Transverse colon (tissue), 4 donors: ENCODE results near the gene AEN. TPM values are rescaled to one million over a fixed set of nuclear protein-coding genes. Genes with fewer than 3 reads are reported as not detected.

Experiments used
- DNase-seq: peaks from one replicate; pipeline ENCODE4 v3.0.0-alpha.2; 2019
- H3K27ac ChIP-seq, 4 donors: fragments of 200-600 bp; sonication (generic); 2 replicates each; pipeline ENCODE4 v1.5.1; 2016 to 2018; ENCODE audit warnings: inconsistent platforms in 4 of 4
- H3K27me3 ChIP-seq: fragments of 200-600 bp; sonication (generic); 2 replicates; pipeline ENCODE4 v1.5.1; 2017; ENCODE audit warnings: inconsistent platforms
- H3K36me3 ChIP-seq, 4 donors: fragments of 200-600 bp; sonication (generic); 2 replicates each; pipeline ENCODE4 v1.5.1; 2017 to 2019; ENCODE audit warnings: inconsistent platforms in 4 of 4
- H3K4me1 ChIP-seq, 4 donors: fragments of 200-600 bp; sonication (generic); 2 replicates each; pipeline ENCODE4 v1.5.1; 2017 to 2020; ENCODE audit warnings: inconsistent platforms in 4 of 4
- H3K4me3 ChIP-seq, 4 donors: fragments of 200-600 bp; sonication (generic); 1 replicate in 1 of 4; 2 replicates in 3 of 4; pipeline versions ENCODE4 v1.5.1 to v1.6.1; 2017 to 2019; ENCODE audit warnings: inconsistent platforms in 4 of 4
- H3K9me3 ChIP-seq, 2 donors: fragments of 200-600 bp; sonication (generic); 2 replicates each; pipeline ENCODE4 v1.5.1; 2017 to 2019; ENCODE audit warnings: inconsistent platforms in 2 of 2
- EP300 ChIP-seq: sonication (generic); formaldehyde crosslinking; IDR thresholded peaks from one replicate; pipeline ENCODE4 v1.6.1; 2017; ENCODE audit warnings: antibody characterized with exemption, low read depth
- POLR2A ChIP-seq: fragments of 450-650 bp; IDR thresholded peaks from one replicate; pipeline ENCODE4 v1.6.1; 2016; ENCODE audit warnings: antibody characterized with exemption, mild to moderate bottlenecking, moderate library complexity
- POLR2AphosphoS5 ChIP-seq, 3 donors: sonication (generic); formaldehyde crosslinking; IDR thresholded peaks; one replicate each; pipeline ENCODE4 v1.6.1; 2016; ENCODE audit warnings: antibody characterized with exemption in 3 of 3
- WGBS, 2 donors: methylation state at CpG; one replicate each; pipeline ENCODE4 v1.1.5; 2018; ENCODE audit warnings: low coverage in 1 of 2; 5-methylcytosine and 5-hydroxymethylcytosine counted together
- in situ Hi-C, 4 donors: fragments of 200-750 bp; cut with MboI; loops; one replicate each; pipeline versions ENCODE4 v1.15.0 to v1.15.1; 2017; ENCODE audit warnings: low sequenced_read_pairs in 3 of 4, low pct_ligation_motif_present in 1 of 4, low pct_unique_long_range_greater_than_20kb in 1 of 4
- intact Hi-C: fragments of 100-400 bp; cut with DNase I; formaldehyde crosslinking; loops from one replicate; pipeline ENCODE4 v1.15.1; 2023; ENCODE audit warnings: low total_unique reads
- total RNA-seq, 4 donors: library from RNA; depleted of rRNA; stranded (reverse); fragments of >200 nt; gene quantifications; one replicate each; pipeline ENCODE4 v1.1.0, GENCODE V29; 2016
- TF ChIP-seq, protein P1 (sequence below), 5 experiments: fragments of 200-600 bp in 3 of 5; fragments of 450-650 bp in 2 of 5; sonication (generic) in 3 of 5; IDR thresholded peaks; 1 replicate in 2 of 5; 2 replicates in 3 of 5; pipeline ENCODE4 v1.5.1; 2016 to 2017; ENCODE audit warnings: antibody characterized with exemption in 5 of 5, inconsistent platforms in 3 of 5, mild to moderate bottlenecking in 2 of 5, moderate library complexity in 1 of 5

The AEN gene
- total RNA-seq, 4 donors from 2014 or later = 1.5 to 22.7 (median 8.7) TPM

DNA sequence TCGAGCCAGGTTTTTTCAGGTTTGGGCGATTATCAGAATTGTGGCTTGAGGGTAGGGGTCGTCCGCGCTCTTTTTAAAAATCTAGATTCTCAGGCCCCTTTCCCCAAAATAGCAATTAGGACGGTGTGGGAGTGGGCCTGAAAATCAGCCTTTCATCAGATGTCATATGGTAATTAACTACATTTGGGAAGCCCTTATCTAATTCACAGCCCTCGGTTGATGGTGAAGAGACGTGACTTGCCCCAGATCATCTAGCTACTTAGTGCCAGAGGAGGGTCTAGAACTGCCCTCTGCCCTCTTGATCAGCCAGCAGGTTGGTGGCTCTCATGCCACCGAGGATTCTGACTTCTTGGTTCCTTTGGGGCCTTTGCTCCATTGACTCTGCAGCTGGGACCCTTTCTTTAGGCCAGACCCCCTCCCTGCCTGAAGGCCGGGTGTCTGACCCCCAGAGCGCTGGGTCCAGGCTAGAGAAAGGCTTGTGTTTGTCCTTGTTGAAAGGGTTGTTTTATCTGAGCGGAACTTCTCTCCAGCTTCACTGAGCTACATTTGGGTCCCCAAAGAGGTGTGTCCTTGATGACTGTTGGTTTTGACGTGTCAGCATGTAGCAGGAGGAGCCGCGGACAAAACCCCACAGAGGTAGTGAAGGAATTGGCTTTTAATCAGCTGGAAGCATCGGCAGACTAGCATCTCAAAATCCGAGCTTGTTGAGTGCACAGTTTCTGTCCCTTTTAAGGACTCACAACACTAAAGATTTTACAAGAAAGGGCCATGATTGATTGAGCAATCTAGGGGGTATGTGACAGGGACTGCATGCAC lies 857 bp downstream of the AEN start:
- WGBS, 2 donors = 6 to 24% methylated on average over 5 to 17 of the region's 17 CpGs
- TF ChIP-seq EP300 = no peak
- no peak for TF ChIP-seq POLR2A
- peak in 1 of 3 donors; percentile 33 for TF ChIP-seq POLR2AphosphoS5 (IDR thresholded peaks at IDR 0.05)
- Histone ChIP-seq H3K9me3 (no peaks in the 10 kb centered on the region), H3K27me3 (no peaks in the 10 kb centered on the region), H3K4me3 (peak overlapping the region; percentile 76 to 96 (median 95)), H3K27ac (peak overlapping the region; percentile 87 to 94 (median 88)), H3K36me3 (no peaks in the 10 kb centered on the region), H3K4me1 (peaks cover 13 to 41% (median 30%) of the 10 kb centered on the region in 4 donors)
- intact Hi-C loops (no loop called here), in situ Hi-C loops (loop anchor here in 2 of 4 donors (25.0 kb wide), 1 partner anchor 135 kb away; no protein-coding TSS in a partner anchor)
- peak; percentile 52 for DNase-seq

DNA sequence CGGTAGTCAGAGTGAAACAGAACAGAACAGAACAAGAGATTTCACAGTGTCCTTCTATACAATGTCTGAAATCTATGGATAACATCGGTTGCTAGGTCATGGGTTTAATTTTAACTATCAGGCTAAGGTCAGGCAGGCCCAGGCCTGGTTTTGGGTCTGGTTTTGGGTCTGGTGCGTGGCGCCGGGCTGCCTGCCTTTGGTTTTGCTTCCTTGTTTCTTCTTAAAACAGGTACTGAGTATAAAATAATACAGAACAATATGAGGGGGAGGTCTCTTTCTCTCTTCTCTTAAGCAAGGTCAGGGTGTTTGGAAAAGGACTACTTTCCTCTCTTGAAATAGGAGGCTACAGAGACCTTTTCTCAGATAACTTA lies 1.4 kb downstream of the AEN start:
- Histone ChIP-seq H3K27ac (peak overlapping the region; percentile 87 to 94 (median 88)), H3K36me3 (no peaks in the 10 kb centered on the region), H3K4me3 (peak overlapping the region in 3 of 4 donors; percentile 95 to 96 (median 95)), H3K4me1 (peaks cover 13 to 44% (median 30%) of the 10 kb centered on the region in 4 donors), H3K9me3 (no peaks in the 10 kb centered on the region), H3K27me3 (no peaks in the 10 kb centered on the region)
- 33 to 42% methylated on average over 5 of the region's 5 CpGs for WGBS, 2 donors
- in situ Hi-C loops (loop anchor here in 2 of 4 donors (25.0 kb wide), 1 partner anchor 135 kb away; no protein-coding TSS in a partner anchor), intact Hi-C loops (no loop called here)
- no peak for DNase-seq
- TF ChIP-seq, protein P1, sequence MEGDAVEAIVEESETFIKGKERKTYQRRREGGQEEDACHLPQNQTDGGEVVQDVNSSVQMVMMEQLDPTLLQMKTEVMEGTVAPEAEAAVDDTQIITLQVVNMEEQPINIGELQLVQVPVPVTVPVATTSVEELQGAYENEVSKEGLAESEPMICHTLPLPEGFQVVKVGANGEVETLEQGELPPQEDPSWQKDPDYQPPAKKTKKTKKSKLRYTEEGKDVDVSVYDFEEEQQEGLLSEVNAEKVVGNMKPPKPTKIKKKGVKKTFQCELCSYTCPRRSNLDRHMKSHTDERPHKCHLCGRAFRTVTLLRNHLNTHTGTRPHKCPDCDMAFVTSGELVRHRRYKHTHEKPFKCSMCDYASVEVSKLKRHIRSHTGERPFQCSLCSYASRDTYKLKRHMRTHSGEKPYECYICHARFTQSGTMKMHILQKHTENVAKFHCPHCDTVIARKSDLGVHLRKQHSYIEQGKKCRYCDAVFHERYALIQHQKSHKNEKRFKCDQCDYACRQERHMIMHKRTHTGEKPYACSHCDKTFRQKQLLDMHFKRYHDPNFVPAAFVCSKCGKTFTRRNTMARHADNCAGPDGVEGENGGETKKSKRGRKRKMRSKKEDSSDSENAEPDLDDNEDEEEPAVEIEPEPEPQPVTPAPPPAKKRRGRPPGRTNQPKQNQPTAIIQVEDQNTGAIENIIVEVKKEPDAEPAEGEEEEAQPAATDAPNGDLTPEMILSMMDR (IDR thresholded peaks at IDR 0.05) = no peak
- TF ChIP-seq EP300 = no peak

DNA sequence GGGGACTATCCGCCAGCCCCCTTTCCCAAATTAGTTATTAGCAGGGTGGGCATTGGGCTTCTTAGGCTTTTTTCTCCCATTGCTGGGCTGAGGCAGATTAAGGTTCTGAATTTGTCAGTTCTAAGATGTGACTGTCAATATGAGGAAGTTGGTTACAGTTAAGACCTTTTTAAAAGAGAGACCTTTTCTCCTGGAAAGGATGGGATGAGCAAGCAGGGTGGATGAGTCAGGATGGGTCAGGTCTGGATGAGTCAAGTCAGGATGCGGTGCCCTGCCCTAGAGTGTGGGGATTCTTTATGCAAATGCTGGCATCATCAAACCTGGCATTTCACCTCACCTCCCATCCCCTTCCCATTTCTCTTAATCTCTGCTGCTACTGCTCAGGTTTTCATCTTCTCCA lies 1.9 kb downstream of the AEN start:
- H3K27ac ChIP-seq = peak overlapping the region; percentile 87 to 94 (median 88)

DNA sequence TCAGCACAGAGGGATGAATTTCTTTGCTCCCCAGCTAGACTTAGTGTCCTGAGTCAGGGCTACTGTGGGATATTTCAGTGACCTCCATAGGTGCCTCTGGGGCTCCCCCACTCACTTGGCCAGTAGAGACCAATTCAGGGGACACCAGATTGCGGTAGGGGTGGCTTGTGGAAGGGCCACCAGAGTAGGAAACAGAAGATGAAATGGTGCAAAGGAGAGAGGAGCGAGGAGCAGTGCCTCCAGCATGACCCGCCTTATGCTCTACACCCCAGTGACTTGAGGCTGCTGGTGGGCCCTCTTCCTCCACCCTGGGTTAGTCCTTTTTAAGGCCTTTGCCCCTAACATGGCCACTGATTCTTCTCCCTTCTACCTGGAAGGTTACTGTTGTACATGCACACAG lies 2.5 kb downstream of the AEN start:
- 80 to 85% methylated on average over 1 to 3 of the region's 3 CpGs for WGBS, 2 donors
- DNase-seq = no peak
- TF ChIP-seq POLR2A = no peak
- TF ChIP-seq, protein P1 (IDR thresholded peaks at IDR 0.05) = no peak
- no peak for TF ChIP-seq POLR2AphosphoS5 (IDR thresholded peaks at IDR 0.05)
- no peak for TF ChIP-seq EP300
- intact Hi-C loops (no loop called here), in situ Hi-C loops (loop anchor here in 2 of 4 donors (25.0 kb wide), 1 partner anchor 136 kb away; no protein-coding TSS in a partner anchor)
- Histone ChIP-seq H3K4me3 (no peak overlapping the region), H3K27ac (peak overlapping the region in 3 of 4 donors; percentile 87 to 94 (median 87)), H3K27me3 (no peaks in the 10 kb centered on the region), H3K9me3 (no peaks in the 10 kb centered on the region), H3K4me1 (peaks cover 13 to 50% (median 33%) of the 10 kb centered on the region in 4 donors), H3K36me3 (no peaks in the 10 kb centered on the region)

More for the DNA sequence above, 1.9 kb downstream of the AEN start:
- H3K4me3 ChIP-seq = peak overlapping the region in 1 of 4 donors; percentile 96
- 62 to 71% methylated on average over 2 of the region's 2 CpGs for WGBS, 2 donors
- intact Hi-C loops = no loop called here
- TF ChIP-seq POLR2A = no peak
- TF ChIP-seq EP300 = no peak
- TF ChIP-seq, protein P1 (IDR thresholded peaks at IDR 0.05) = no peak
- TF ChIP-seq POLR2AphosphoS5 (IDR thresholded peaks at IDR 0.05) = peak in 1 of 3 donors; percentile 44
- H3K9me3 ChIP-seq = no peaks in the 10 kb centered on the region
- no peaks in the 10 kb centered on the region for H3K36me3 ChIP-seq
- no peak for DNase-seq
- H3K27me3 ChIP-seq = no peaks in the 10 kb centered on the region
- in situ Hi-C loops = loop anchor here in 2 of 4 donors (25.0 kb wide), 1 partner anchor 136 kb away; no protein-coding TSS in a partner anchor
- H3K4me1 ChIP-seq = peaks cover 13 to 48% (median 31%) of the 10 kb centered on the region in 4 donors
